ENCODE measurements around the gene BLTP2. TPM values are rescaled to one million over a fixed set of nuclear protein-coding genes. Genes with fewer than 3 reads are reported as not detected.
A peak's percentile ranks its signal among the peaks of the same experiment; 100 is the strongest.

Gene BLTP2
- 161 and 204 TPM in 2 replicates for total RNA-seq (2021)
- percentile 75 among the genes with signal in this experiment for Bru-seq, nascent RNA
- BruChase-seq, experiment 1, labeled RNA remaining after a 2-hour chase = percentile 87 among the genes with signal in this experiment
- percentile 93 among the genes with signal in this experiment for BruChase-seq, experiment 2, labeled RNA remaining after a 6-hour chase
- long read RNA-seq, full-length matches to known transcripts = 4 of 22 reads
- long read RNA-seq, partial matches to known transcripts = 10 of 22 reads
- long read RNA-seq, other reads (novel, unspliced or antisense) = 8 of 22 reads

GRCh38 chr17:28644787-28645575 is at the start of gene BLTP2:
TSS of gene BLTP2 (minus strand) at chr17:28645158. CDS start at chr17:28645056, 102 bp downstream.
- BruUV-seq (replicated peaks) = no TSS peak
- ChIA-PET CTCF (interaction anchor here (0.6 to 2.9 kb wide), 6 partner anchors 31 to 464 kb away, joined by 3 to 14 read pairs (median 4); partner anchors contain the start of gene TLCD1), POLR2A (ENCODE audit: unreplicated experiment) (interaction anchor here (0.6 kb wide), 2 partner anchors 13 to 23 kb away, joined by 4 to 12 read pairs; no protein-coding TSS in a partner anchor)
- H3K27me3 ChIP-seq (ENCODE audit: insufficient read depth, low read depth) = no peaks in the 10 kb centered on the region
- DNase-seq = peak; percentile 85 to 93
- H3K79me2 ChIP-seq (ENCODE audit: low read depth) = peaks cover 24% of the 10 kb centered on the region
- H3K4me3 ChIP-seq = peak within 1 kb of the TSS; percentile 91
- no peaks in the 10 kb centered on the region for H3K9me2 ChIP-seq (ENCODE audit: insufficient read depth)
- H4K20me1 ChIP-seq (ENCODE audit: insufficient read depth) = peaks cover 15% of the 10 kb centered on the region
- peak within 1 kb of the TSS; percentile 92 for H2AFZ ChIP-seq
- peak within 1 kb of the TSS; percentile 31; the same call in 1 of the 2 replicates for H3K27ac ChIP-seq
- intact Hi-C loops (cut with micrococcal nuclease; ENCODE audit: unreplicated experiment) = loop anchor here (5.0 kb wide), 3 partner anchors 107 to 472 kb away; partner anchors contain the start of gene DHRS13
- peaks cover 21% of the 10 kb centered on the region for H3F3A ChIP-seq (ENCODE audit: insufficient read depth, low read depth)
- H3K9me3 ChIP-seq (ENCODE audit: insufficient read depth, low read depth) = no peaks in the 10 kb centered on the region
- no peak for TF ChIP-seq CTCF (conservative IDR thresholded peaks at IDR 0.05)
- TF ChIP-seq EZH2 (IDR thresholded peaks at IDR 0.05; ENCODE audit: low read depth) = no peak
- H3K4me2 ChIP-seq = peak within 1 kb of the TSS; percentile 99
- H3K36me3 ChIP-seq (ENCODE audit: low read depth) = peaks cover 30% of the 10 kb centered on the region; the same call in 1 of the 2 replicates
- H3K4me1 ChIP-seq (replicated peaks; ENCODE audit: insufficient read depth) = peaks cover 17% of the 10 kb centered on the region

- ChIA-PET CTCF (no interaction called here), POLR2A (ENCODE audit: unreplicated experiment) (no interaction called here)
- Histone ChIP-seq H3K9me2 (ENCODE audit: insufficient read depth) (no peaks in the 10 kb centered on the region), H2AFZ (no peak overlapping the region), H4K20me1 (ENCODE audit: insufficient read depth) (no peaks in the 10 kb centered on the region), H3F3A (ENCODE audit: insufficient read depth, low read depth) (0 out of 2 replicates have a peak, but pooled peaks cover 3% of the 10 kb centered on the region), H3K4me3 (no peak overlapping the region), H3K27ac (no peak overlapping the region), H3K79me2 (ENCODE audit: low read depth) (no peaks in the 10 kb centered on the region), H3K9me3 (ENCODE audit: insufficient read depth, low read depth) (no peaks in the 10 kb centered on the region), H3K27me3 (ENCODE audit: insufficient read depth, low read depth) (no peaks in the 10 kb centered on the region), H3K4me1 (replicated peaks; ENCODE audit: insufficient read depth) (no peaks in the 10 kb centered on the region), H3K4me2 (no peak overlapping the region), H3K36me3 (ENCODE audit: low read depth) (peaks cover 24% of the 10 kb centered on the region)
- BruUV-seq (replicated peaks) = no TSS peak
- DNase-seq = no peak
- TF ChIP-seq EZH2 (IDR thresholded peaks at IDR 0.05; ENCODE audit: low read depth) = no peak
- TF ChIP-seq CTCF (conservative IDR thresholded peaks at IDR 0.05) = no peak
- intact Hi-C loops (cut with micrococcal nuclease; ENCODE audit: unreplicated experiment) = no loop called here
Observed at GRCh38 chr17:28693869-28694268, 48.9 kb upstream of the BLTP2 start.

- Histone ChIP-seq H3F3A (ENCODE audit: insufficient read depth, low read depth) (no peaks in the 10 kb centered on the region; the same call in 1 of the 2 replicates), H2AFZ (no peak overlapping the region), H3K9me2 (ENCODE audit: insufficient read depth) (no peaks in the 10 kb centered on the region), H3K36me3 (ENCODE audit: low read depth) (peaks cover 46% of the 10 kb centered on the region), H3K9me3 (ENCODE audit: insufficient read depth, low read depth) (no peaks in the 10 kb centered on the region), H3K4me3 (no peak overlapping the region), H4K20me1 (ENCODE audit: insufficient read depth) (no peaks in the 10 kb centered on the region; the same call in 1 of the 2 replicates), H3K27me3 (ENCODE audit: insufficient read depth, low read depth) (no peaks in the 10 kb centered on the region), H3K4me1 (replicated peaks; ENCODE audit: insufficient read depth) (no peaks in the 10 kb centered on the region), H3K4me2 (no peak overlapping the region), H3K79me2 (ENCODE audit: low read depth) (no peaks in the 10 kb centered on the region), H3K27ac (no peak overlapping the region)
- ChIA-PET POLR2A (ENCODE audit: unreplicated experiment) (no interaction called here), CTCF (interaction anchor here (0.6 kb wide), 1 partner anchor 48 kb away, joined by 3 read pairs; no protein-coding TSS in a partner anchor)
- no peak for TF ChIP-seq EZH2 (IDR thresholded peaks at IDR 0.05; ENCODE audit: low read depth)
- intact Hi-C loops (cut with micrococcal nuclease; ENCODE audit: unreplicated experiment) = no loop called here
- no peak for DNase-seq
- BruUV-seq (replicated peaks) = no TSS peak
Observed at GRCh38 chr17:28689011-28689410, 44.1 kb upstream of the BLTP2 start.

Measured in PC-9 (cell line).